NCI-H748 (cell line): ENCODE results near the gene SNCB.

Source experiments
- DNase-seq: peaks from one replicate; lab custom pipeline; 2025; ENCODE audit not compliant: unreplicated experiment; lab: John Stamatoyannopoulos, UW

The SNCB gene

GRCh38 chr5:176644878-176645670 lies 14.7 kb upstream of the SNCB start:
- DNase-seq: no peak

GRCh38 chr5:176644294-176644693 lies 14.0 kb upstream of the SNCB start:
- no peak for DNase-seq

- no peak for DNase-seq
These were observed 13.3 kb upstream of the SNCB start for GRCh38 chr5:176643491-176644219.

- DNase-seq: no peak
These were observed 12.5 kb upstream of the SNCB start for GRCh38 chr5:176642675-176643490.

GRCh38 chr5:176640616-176641015 lies 10.3 kb upstream of the SNCB start:
- no peak for DNase-seq

- no peak for DNase-seq
These were observed 9.6 kb upstream of the SNCB start for GRCh38 chr5:176639981-176640380.

- DNase-seq: no peak
These were observed 8.9 kb upstream of the SNCB start for GRCh38 chr5:176639208-176639607.

GRCh38 chr5:176638437-176638836 lies 8.1 kb upstream of the SNCB start:
- no peak for DNase-seq

- no peak for DNase-seq
These were observed 7.2 kb upstream of the SNCB start for GRCh38 chr5:176637556-176637955.

GRCh38 chr5:176636426-176636825 lies 6.1 kb upstream of the SNCB start:
- no peak for DNase-seq

GRCh38 chr5:176633598-176633997 lies 3.3 kb upstream of the SNCB start:
- DNase-seq: no peak

GRCh38 chr5:176632745-176633144 lies 2.4 kb upstream of the SNCB start:
- no peak for DNase-seq

GRCh38 chr5:176631383-176632200 lies 1.3 kb upstream of the SNCB start:
- DNase-seq: no peak

- DNase-seq: peak; percentile 65
These were observed 418 bp upstream of the SNCB start for GRCh38 chr5:176630681-176631222.

- DNase-seq: no peak
These were observed 949 bp downstream of the SNCB start for GRCh38 chr5:176629317-176629852.

GRCh38 chr5:176628406-176629228 lies 1.7 kb downstream of the SNCB start:
- DNase-seq: no peak

- no peak for DNase-seq
These were observed 2.8 kb downstream of the SNCB start for GRCh38 chr5:176627582-176627981.

- peak; percentile 14 for DNase-seq
These were observed 3.5 kb downstream of the SNCB start for GRCh38 chr5:176626876-176627236.
